Mucosa of descending colon (tissue), 3 donors: ENCODE measurements around the gene CLEC4F. TPM values are rescaled to one million over a fixed set of nuclear protein-coding genes. Genes with fewer than 3 reads are reported as not detected.

Experiments used
- ATAC-seq: fragments of 200-7000 bp; cut with Tn5 transposase; one replicate; pipeline ENCODE4 v1.9.1; 2020; ENCODE audit warnings: mild to moderate bottlenecking, moderate library complexity
- DNase-seq, 3 donors: peaks; one replicate each; pipeline ENCODE4 v3.0.0-alpha.2; 2020
- H3K36me3 ChIP-seq: fragments of 200-600 bp; one replicate; pipeline ENCODE4 v1.8.0; 2021; ENCODE audit warnings: low read depth, mild to moderate bottlenecking
- H3K4me1 ChIP-seq: fragments of 200-600 bp; one replicate; pipeline ENCODE4 v1.8.0; 2021; ENCODE audit warnings: low read depth, mild to moderate bottlenecking
- H3K4me3 ChIP-seq: fragments of 200-600 bp; one replicate; pipeline ENCODE4 v1.8.0; 2021; ENCODE audit warnings: mild to moderate bottlenecking
- H3K9me3 ChIP-seq: fragments of 200-600 bp; one replicate; pipeline ENCODE4 v1.8.0; 2021; ENCODE audit warnings: mild to moderate bottlenecking
- intact Hi-C, 2 donors: fragments of 100-400 bp; cut with DNase I in 1 of 2; cut with micrococcal nuclease in 1 of 2; formaldehyde crosslinking; loops; one replicate each; pipeline versions ENCODE4 v1.11.0 to v1.11.1; 2022; cut with DNase I, micrococcal nuclease
- long read RNA-seq, 2 donors: library from polyadenylated mRNA; unstranded; transcript quantifications; one replicate each; pipeline ENCODE4 v2.0.0, GENCODE V29; 2019 to 2021
- total RNA-seq, 3 donors: library from RNA; stranded (reverse); fragmentation: NEBNext Ultra II Directional in 2 of 3; extraction: Animal tissue kit (Norgen Biotek cat#: 25700) in 2 of 3; gene quantifications; one replicate each; pipeline versions ENCODE4 v1.2.1 to v1.2.4, GENCODE V29; 2021 to 2023
- TF ChIP-seq, protein P1 (sequence below): fragments of 200-600 bp; IDR thresholded peaks from one replicate; pipeline ENCODE4 v1.8.0; 2022; ENCODE audit warnings: antibody characterized with exemption, mild to moderate bottlenecking
- donor health status: DM: no; HTN: no; CAD: no; lungs with moderate emphysema.
- donor health status: DM: no; HTN: no; CAD: no.
- donor health status: DM: no; HTN: yes; CAD: no.

CLEC4F gene, protein sequence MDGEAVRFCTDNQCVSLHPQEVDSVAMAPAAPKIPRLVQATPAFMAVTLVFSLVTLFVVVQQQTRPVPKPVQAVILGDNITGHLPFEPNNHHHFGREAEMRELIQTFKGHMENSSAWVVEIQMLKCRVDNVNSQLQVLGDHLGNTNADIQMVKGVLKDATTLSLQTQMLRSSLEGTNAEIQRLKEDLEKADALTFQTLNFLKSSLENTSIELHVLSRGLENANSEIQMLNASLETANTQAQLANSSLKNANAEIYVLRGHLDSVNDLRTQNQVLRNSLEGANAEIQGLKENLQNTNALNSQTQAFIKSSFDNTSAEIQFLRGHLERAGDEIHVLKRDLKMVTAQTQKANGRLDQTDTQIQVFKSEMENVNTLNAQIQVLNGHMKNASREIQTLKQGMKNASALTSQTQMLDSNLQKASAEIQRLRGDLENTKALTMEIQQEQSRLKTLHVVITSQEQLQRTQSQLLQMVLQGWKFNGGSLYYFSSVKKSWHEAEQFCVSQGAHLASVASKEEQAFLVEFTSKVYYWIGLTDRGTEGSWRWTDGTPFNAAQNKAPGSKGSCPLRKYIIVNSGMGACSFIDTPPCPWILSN
- total RNA-seq = under 1 TPM in 2 of 3 donors, not detected in 1; 0.14 to 0.19 TPM
- long read RNA-seq, donor 1 = 0 reads
- long read RNA-seq, donor 2 = 0 reads

DNA sequence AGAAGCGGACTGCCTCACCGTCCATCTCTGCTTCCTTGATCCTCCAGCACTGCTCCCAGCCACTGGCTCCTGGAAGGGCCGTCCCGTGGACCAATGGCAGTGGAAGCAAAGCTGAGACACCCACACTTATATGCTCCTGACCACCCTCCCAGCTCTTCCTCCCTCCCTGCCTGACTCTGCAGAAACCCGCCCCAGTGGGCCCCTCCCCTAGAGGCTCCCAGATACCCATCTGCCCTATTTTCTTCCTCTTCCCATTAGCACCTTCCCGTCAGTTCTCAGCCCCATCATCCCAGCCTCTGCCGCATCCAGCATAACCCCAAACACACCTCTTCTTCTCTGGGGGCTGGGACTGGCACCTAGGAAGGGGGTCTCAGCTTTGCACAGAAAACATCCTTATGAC, at the start of gene CLEC4F:
CLEC4F (minus strand) TSS at position 101 of the 400 bp plus-strand sequence; CDS start at position 25, 76 bp downstream.
- H3K9me3 ChIP-seq = no peaks in the 10 kb centered on the region
- ATAC-seq (no peak), DNase-seq (no peak)
- TF ChIP-seq, protein P1, sequence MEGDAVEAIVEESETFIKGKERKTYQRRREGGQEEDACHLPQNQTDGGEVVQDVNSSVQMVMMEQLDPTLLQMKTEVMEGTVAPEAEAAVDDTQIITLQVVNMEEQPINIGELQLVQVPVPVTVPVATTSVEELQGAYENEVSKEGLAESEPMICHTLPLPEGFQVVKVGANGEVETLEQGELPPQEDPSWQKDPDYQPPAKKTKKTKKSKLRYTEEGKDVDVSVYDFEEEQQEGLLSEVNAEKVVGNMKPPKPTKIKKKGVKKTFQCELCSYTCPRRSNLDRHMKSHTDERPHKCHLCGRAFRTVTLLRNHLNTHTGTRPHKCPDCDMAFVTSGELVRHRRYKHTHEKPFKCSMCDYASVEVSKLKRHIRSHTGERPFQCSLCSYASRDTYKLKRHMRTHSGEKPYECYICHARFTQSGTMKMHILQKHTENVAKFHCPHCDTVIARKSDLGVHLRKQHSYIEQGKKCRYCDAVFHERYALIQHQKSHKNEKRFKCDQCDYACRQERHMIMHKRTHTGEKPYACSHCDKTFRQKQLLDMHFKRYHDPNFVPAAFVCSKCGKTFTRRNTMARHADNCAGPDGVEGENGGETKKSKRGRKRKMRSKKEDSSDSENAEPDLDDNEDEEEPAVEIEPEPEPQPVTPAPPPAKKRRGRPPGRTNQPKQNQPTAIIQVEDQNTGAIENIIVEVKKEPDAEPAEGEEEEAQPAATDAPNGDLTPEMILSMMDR = no peak
- H3K4me1 ChIP-seq = no peaks in the 10 kb centered on the region
- intact Hi-C loops = no loop called here
- H3K4me3 ChIP-seq = no peak within 1 kb of the TSS
- H3K36me3 ChIP-seq = no peaks in the 10 kb centered on the region

DNA sequence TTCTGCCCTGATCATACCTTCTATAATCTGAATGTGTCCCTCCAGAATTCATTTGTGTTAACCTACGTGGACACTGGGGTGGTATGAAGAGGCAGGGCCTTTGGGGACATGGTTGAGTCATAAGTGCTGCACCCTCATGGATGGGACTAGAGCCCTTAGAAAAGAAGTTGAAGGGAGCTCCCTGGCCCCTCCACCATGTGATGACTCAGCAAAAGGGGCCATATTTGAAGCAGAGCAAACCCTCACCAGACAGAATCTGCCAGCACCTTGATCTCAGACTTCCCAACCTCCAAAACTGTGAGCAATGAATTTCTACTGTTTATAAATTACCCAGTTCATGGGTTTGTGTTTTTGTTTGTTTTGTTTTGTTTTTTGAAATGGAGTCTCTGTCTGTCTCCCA, 48.6 kb upstream of the CLEC4F start:
- Histone ChIP-seq H3K4me3 (no peak overlapping the region), H3K36me3 (no peaks in the 10 kb centered on the region), H3K9me3 (no peaks in the 10 kb centered on the region), H3K4me1 (peaks cover 8% of the 10 kb centered on the region)
- TF ChIP-seq, protein P1 = no peak
- intact Hi-C loops = no loop called here
- DNase-seq (no peak), ATAC-seq (no peak)

DNA sequence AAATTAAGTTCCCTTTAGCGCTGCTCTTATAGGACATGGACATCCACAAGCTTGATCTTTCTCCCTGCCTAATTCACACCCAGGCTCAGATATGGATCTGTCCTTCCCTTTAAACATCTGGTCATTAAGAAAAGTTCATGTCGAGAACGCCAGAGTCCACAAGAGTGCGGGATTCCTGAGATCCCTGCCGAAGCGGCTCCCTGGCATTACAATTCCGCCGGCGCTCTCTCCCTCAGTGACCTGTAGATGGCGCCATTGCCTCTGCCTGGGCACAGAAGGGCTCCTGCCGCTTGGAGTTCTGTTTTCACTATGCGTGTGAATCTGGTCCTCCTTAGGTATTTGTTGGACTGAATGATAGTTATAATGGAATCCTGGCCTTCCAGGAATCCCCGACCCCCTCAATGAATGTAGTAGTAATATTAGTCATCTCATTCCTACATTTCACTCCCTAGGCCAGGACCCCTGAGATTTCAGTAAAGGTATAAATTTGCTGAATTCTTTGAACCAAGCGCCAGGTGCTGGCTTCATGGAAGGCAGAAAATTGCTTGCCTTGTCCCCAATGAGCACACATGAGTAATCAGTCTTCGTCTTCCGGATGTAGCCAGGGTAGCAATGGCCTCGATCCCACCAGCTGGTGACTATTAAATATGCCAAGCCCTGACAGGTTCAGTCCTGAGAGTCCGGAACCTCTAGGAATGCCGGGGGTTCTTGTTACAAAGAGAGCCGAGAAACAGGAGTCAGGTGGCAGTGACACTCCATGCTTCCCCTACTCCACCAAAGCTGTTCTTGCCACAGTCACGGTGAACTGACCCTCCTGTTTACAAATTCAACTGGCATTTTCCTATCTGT, 41.6 kb upstream of the CLEC4F start:
- no peaks in the 10 kb centered on the region for H3K36me3 ChIP-seq
- DNase-seq = peak; percentile 60 to 88 (median 83)
- no peak overlapping the region for H3K4me3 ChIP-seq
- H3K4me1 ChIP-seq = peaks cover 4% of the 10 kb centered on the region
- intact Hi-C loops = loop anchor here in 1 of 2 donors (5.0 kb wide), 1 partner anchor 85 kb away; no protein-coding TSS in a partner anchor
- no peaks in the 10 kb centered on the region for H3K9me3 ChIP-seq
- ATAC-seq = peak; percentile 90
- TF ChIP-seq, protein P1 = peak; percentile 88

DNA sequence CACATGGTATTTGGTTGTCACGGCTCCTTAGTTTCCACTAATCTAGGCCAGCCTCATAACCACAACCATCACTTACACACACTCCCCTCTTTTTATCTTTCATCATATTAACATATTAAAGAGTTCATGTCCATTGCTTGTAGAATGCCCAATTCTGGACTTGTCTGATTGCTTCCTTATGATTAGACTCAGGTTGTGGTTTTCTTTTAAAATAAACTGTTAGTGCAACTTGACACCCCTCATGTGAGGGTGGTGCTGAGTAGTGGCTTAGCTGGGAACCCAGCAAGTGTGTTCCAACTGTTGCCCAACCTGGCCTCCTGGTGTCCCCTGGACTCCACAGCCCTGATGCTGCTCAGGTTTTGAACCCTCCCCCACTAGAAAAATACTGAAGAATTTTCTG, 35.3 kb upstream of the CLEC4F start:
- Histone ChIP-seq H3K4me3 (no peak overlapping the region), H3K9me3 (no peaks in the 10 kb centered on the region), H3K4me1 (no peaks in the 10 kb centered on the region), H3K36me3 (no peaks in the 10 kb centered on the region)
- no peak for ATAC-seq
- TF ChIP-seq, protein P1 = no peak
- no peak for DNase-seq
- intact Hi-C loops = no loop called here

DNA sequence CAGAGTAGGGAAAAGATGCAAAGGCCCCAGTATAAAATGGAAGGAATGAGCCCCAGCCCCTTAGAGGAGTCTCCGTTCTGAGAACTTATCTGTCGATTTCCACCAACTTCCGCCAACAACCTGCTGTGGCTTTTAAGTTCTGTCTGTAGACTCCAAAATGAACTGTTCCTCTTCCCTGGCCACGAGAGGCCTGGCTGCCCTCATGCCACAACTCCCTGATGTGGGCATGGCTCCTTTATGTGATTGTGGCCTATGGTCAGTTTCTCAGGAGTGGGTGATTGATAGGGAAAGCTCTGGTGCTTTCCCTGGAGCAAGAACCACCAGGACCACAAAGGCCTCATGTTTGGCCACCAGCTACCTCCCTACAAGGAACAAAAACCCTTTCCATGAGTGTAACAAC, 34.0 kb upstream of the CLEC4F start:
- Histone ChIP-seq H3K4me1 (no peaks in the 10 kb centered on the region), H3K36me3 (no peaks in the 10 kb centered on the region), H3K4me3 (no peak overlapping the region), H3K9me3 (no peaks in the 10 kb centered on the region)
- DNase-seq (no peak), ATAC-seq (no peak)
- intact Hi-C loops = no loop called here
- TF ChIP-seq, protein P1 = no peak
